Measurements from ENCODE around the gene NRP2. TPM values are rescaled to one million over a fixed set of nuclear protein-coding genes. Genes with fewer than 3 reads are reported as not detected.

Gene NRP2
- total and polyA plus RNA-seq, 4 experiments from 2014 or later, result 1.1 to 2.1 TPM; not detected in 2

DNA sequence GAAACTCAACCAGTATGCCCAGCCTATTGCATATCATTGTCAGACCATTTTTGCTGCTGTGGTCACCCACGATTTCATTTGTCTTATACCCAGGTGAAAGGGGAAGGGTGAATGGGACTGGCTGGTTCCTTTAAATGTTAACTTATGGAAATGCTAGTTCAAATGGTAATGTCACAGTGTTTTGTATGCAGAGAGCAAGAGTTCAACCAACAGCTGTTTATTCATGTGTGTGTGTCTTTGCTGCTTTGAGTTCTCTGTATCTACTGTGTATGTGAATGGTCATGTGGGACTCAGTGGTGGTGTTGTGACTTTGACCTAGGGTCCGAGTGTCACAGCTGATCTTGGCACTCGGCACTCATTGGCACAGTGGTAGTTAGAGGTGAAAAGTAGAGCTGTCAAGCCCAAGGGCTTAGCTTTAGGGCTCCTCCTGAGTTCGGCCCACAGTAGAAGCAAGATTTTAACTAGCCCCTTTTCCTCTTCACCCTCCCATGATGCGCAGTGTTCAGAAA, 114.6 kb downstream of the NRP2 start:
- H3K36me3 Mint-ChIP-seq, result no peaks in the 10 kb centered on the region
- H3K27ac Mint-ChIP-seq, result no peak overlapping the region
- ChIA-PET POLR2A (ENCODE audit: partially characterized antibody) (no interaction called here), CTCF (ENCODE audit: partially characterized antibody) (no interaction called here)
- Histone ChIP-seq H3K4me3 (ENCODE audit: low read length in 2 of 2) (no peak overlapping the region), H3K36me3 (ENCODE audit: insufficient read depth, low read length) (no peaks in the 10 kb centered on the region), H3K9me3 (ENCODE audit: control insufficient read depth in 1 of 2, low read length in 2 of 2) (no peaks in the 10 kb centered on the region), H3K27ac (ENCODE audit: low read depth, low read length) (no peak overlapping the region), H3K4me1 (ENCODE audit: insufficient read depth, low read length) (no peaks in the 10 kb centered on the region), H3K27me3 (ENCODE audit: insufficient read depth, low read length) (no peaks in the 10 kb centered on the region)
- no peak overlapping the region for H3K4me3 Mint-ChIP-seq
- H3K9me3 Mint-ChIP-seq, result peaks cover 0 to 4% (median 0%) of the 10 kb centered on the region in 8 donors
- H3K27me3 Mint-ChIP-seq, result peaks cover 3 to 8% of the 10 kb centered on the region in 2 donors
- DNase-seq, result no peak
- intact Hi-C loops (cut with micrococcal nuclease), result no loop called here
- H3K4me1 Mint-ChIP-seq, result no peaks in the 10 kb centered on the region

DNA sequence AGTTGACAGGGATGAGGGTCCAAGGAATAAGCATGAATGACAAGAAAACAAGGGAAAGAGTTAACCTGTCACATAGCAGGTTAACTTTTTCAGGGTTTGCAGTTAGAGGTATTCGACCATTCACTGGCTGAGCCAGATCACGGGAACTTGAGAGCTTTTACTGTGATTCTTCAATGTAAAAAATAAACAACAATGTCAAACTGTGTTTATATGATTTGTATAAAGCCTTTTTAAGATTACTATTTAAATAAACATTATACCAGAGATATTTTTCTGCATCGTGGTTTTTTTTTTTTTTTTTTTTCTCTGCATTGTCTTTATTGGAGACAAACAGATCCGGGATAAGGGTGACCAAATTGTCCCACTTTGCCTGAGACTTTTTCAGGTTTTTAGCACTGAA, 115.6 kb downstream of the NRP2 start:
- intact Hi-C loops (cut with micrococcal nuclease), result no loop called here
- no peaks in the 10 kb centered on the region for H3K36me3 ChIP-seq (ENCODE audit: insufficient read depth, low read length)
- Mint-ChIP-seq H3K27ac (no peak overlapping the region), H3K36me3 (no peaks in the 10 kb centered on the region), H3K27me3 (peaks cover 0 to 3% of the 10 kb centered on the region in 2 donors), H3K4me3 (no peak overlapping the region), H3K4me1 (no peaks in the 10 kb centered on the region), H3K9me3 (peaks cover 0 to 4% (median 0%) of the 10 kb centered on the region in 8 donors)
- DNase-seq, result no peak
- H3K9me3 ChIP-seq (ENCODE audit: control insufficient read depth in 1 of 2, low read length in 2 of 2), result no peaks in the 10 kb centered on the region
- POLR2A ChIA-PET (ENCODE audit: partially characterized antibody), result no interaction called here
- no peaks in the 10 kb centered on the region for H3K27me3 ChIP-seq (ENCODE audit: insufficient read depth, low read length)
- H3K4me3 ChIP-seq (ENCODE audit: low read length in 2 of 2), result no peak overlapping the region
- H3K27ac ChIP-seq (ENCODE audit: low read depth, low read length), result no peak overlapping the region
- H3K4me1 ChIP-seq (ENCODE audit: insufficient read depth, low read length), result no peaks in the 10 kb centered on the region
- CTCF ChIA-PET (ENCODE audit: partially characterized antibody), result interaction anchor here (0.7 kb wide), 1 partner anchor 1733 kb away, joined by 3 read pairs; no protein-coding TSS in a partner anchor

DNA sequence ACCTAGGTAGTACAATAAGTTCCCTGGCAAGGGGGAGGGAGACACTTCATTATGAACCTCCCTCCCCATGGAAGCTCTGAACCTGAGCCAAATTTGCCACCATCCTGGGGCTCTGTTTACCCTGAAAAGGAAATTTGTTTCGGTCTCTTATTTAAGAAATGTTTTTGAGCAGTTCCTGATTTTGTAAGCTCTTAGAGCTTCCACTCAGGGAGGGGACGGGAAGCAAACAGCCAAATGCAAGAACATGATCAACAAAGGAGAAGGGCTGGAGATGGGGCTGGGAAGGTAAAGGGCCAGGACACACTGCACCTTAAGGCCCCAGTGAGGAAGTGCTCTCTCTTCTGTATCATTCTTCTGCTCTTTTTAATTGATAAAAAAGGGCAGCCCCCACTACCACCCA, 117.9 kb downstream of the NRP2 start:
- Mint-ChIP-seq H3K27ac (no peak overlapping the region), H3K27me3 (peaks cover 0 to 2% of the 10 kb centered on the region in 2 donors), H3K36me3 (no peaks in the 10 kb centered on the region), H3K4me3 (no peak overlapping the region), H3K4me1 (no peaks in the 10 kb centered on the region), H3K9me3 (peaks cover 0 to 4% (median 0%) of the 10 kb centered on the region in 8 donors)
- no peaks in the 10 kb centered on the region for H3K27me3 ChIP-seq (ENCODE audit: insufficient read depth, low read length)
- H3K9me3 ChIP-seq (ENCODE audit: control insufficient read depth in 1 of 2, low read length in 2 of 2), result no peaks in the 10 kb centered on the region
- no peak overlapping the region for H3K27ac ChIP-seq (ENCODE audit: low read depth, low read length)
- no peaks in the 10 kb centered on the region for H3K36me3 ChIP-seq (ENCODE audit: insufficient read depth, low read length)
- H3K4me3 ChIP-seq (ENCODE audit: low read length in 2 of 2), result no peak overlapping the region
- ChIA-PET CTCF (ENCODE audit: partially characterized antibody) (interaction anchor here (1.2 kb wide), 1 partner anchor 16 kb away, joined by 4 read pairs; no protein-coding TSS in a partner anchor), POLR2A (ENCODE audit: partially characterized antibody) (no interaction called here)
- intact Hi-C loops (cut with micrococcal nuclease), result no loop called here
- H3K4me1 ChIP-seq (ENCODE audit: insufficient read depth, low read length), result no peaks in the 10 kb centered on the region
- DNase-seq, result no peak

DNA sequence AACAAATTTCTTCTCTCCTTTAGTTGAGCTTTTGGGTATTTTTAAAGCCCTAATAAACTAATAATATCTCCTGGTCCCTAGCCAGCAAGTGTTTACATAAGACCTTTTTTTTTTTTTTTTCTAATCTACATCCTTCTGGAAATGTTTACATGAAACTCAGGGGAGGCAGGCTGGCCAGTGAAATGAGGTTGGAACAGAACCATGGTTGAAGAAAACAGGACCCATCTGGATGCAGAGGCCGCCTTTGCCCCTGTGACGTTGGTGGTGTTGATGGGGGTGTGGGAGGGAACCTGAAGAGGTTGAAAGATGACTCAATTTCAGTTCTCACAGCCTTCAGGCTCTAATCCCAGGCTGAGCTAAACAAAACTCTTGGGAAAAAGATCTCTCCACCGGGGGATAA, 118.5 kb downstream of the NRP2 start:
- Histone ChIP-seq H3K27me3 (ENCODE audit: insufficient read depth, low read length) (no peaks in the 10 kb centered on the region), H3K9me3 (ENCODE audit: control insufficient read depth in 1 of 2, low read length in 2 of 2) (no peaks in the 10 kb centered on the region), H3K4me1 (ENCODE audit: insufficient read depth, low read length) (no peaks in the 10 kb centered on the region), H3K36me3 (ENCODE audit: insufficient read depth, low read length) (no peaks in the 10 kb centered on the region), H3K27ac (ENCODE audit: low read depth, low read length) (no peak overlapping the region), H3K4me3 (ENCODE audit: low read length in 2 of 2) (no peak overlapping the region)
- POLR2A ChIA-PET (ENCODE audit: partially characterized antibody), result no interaction called here
- peaks cover 0 to 4% (median 0%) of the 10 kb centered on the region in 8 donors for H3K9me3 Mint-ChIP-seq
- H3K27me3 Mint-ChIP-seq, result peaks cover 0 to 5% of the 10 kb centered on the region in 2 donors
- H3K4me3 Mint-ChIP-seq, result no peak overlapping the region
- no peaks in the 10 kb centered on the region for H3K36me3 Mint-ChIP-seq
- intact Hi-C loops (cut with micrococcal nuclease), result no loop called here
- H3K4me1 Mint-ChIP-seq, result no peaks in the 10 kb centered on the region
- CTCF ChIA-PET (ENCODE audit: partially characterized antibody), result interaction anchor here (1.1 to 1.2 kb wide), 2 partner anchors 16 to 24 kb away, joined by 3 to 4 read pairs; no protein-coding TSS in a partner anchor
- H3K27ac Mint-ChIP-seq, result no peak overlapping the region
- no peak for DNase-seq

DNA sequence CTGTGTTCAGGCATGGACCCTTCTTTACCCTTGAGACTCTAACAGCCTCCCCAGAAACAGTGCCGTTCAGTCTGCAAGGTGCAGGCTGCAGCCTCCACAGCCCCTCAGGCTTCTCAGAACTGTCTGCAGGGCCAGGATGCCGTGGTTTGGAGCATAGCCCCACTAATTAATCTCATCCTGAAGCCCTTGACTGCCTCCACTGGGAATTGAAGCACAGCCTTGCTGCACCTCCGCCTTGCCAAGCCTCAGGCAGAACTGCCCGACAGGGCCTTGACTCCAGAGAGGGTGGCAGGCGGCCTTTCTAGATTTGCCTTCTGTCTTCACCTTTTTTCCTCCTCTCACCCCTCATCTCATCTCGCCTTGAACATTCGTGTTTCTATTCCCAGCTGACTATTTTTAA, 119.8 kb downstream of the NRP2 start:
- Mint-ChIP-seq H3K27me3 (peaks cover 2 to 4% of the 10 kb centered on the region in 2 donors), H3K4me3 (no peak overlapping the region), H3K9me3 (peaks cover 0 to 4% (median 0%) of the 10 kb centered on the region in 8 donors), H3K27ac (no peak overlapping the region), H3K36me3 (no peaks in the 10 kb centered on the region), H3K4me1 (no peaks in the 10 kb centered on the region)
- Histone ChIP-seq H3K27ac (ENCODE audit: low read depth, low read length) (no peak overlapping the region), H3K27me3 (ENCODE audit: insufficient read depth, low read length) (no peaks in the 10 kb centered on the region), H3K36me3 (ENCODE audit: insufficient read depth, low read length) (no peaks in the 10 kb centered on the region), H3K4me3 (ENCODE audit: low read length in 2 of 2) (no peak overlapping the region), H3K9me3 (ENCODE audit: control insufficient read depth in 1 of 2, low read length in 2 of 2) (no peaks in the 10 kb centered on the region), H3K4me1 (ENCODE audit: insufficient read depth, low read length) (no peaks in the 10 kb centered on the region)
- POLR2A ChIA-PET (ENCODE audit: partially characterized antibody), result no interaction called here
- DNase-seq, result no peak
- intact Hi-C loops (cut with micrococcal nuclease), result no loop called here
- CTCF ChIA-PET (ENCODE audit: partially characterized antibody), result no interaction called here

DNA sequence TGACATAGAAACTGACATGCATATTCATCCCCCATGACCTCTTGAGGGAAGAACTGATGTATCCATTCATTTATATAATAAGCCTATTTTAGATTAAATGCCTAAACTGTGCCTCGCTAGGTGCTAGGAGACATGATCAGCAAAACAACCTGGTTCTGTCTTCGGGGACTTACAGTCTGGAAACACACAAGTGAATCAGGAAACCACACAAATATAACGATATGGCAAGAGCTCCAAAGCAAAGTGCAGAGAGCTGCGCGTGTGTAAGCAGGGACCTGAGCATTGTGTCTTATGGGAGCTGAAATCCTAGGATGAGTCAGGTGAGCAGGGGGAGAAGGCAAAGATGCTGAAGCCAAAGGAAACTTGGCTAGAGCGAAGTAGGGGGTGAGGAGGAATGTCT, 120.6 kb downstream of the NRP2 start:
- Histone ChIP-seq H3K36me3 (ENCODE audit: insufficient read depth, low read length) (no peaks in the 10 kb centered on the region), H3K27me3 (ENCODE audit: insufficient read depth, low read length) (no peaks in the 10 kb centered on the region), H3K27ac (ENCODE audit: low read depth, low read length) (no peak overlapping the region), H3K9me3 (ENCODE audit: control insufficient read depth in 1 of 2, low read length in 2 of 2) (no peaks in the 10 kb centered on the region), H3K4me1 (ENCODE audit: insufficient read depth, low read length) (no peaks in the 10 kb centered on the region), H3K4me3 (ENCODE audit: low read length in 2 of 2) (no peak overlapping the region)
- Mint-ChIP-seq H3K4me3 (no peak overlapping the region), H3K9me3 (peaks cover 0 to 4% (median 0%) of the 10 kb centered on the region in 8 donors), H3K27me3 (peaks cover 2 to 4% of the 10 kb centered on the region in 2 donors), H3K4me1 (no peaks in the 10 kb centered on the region), H3K36me3 (no peaks in the 10 kb centered on the region), H3K27ac (no peak overlapping the region)
- ChIA-PET CTCF (ENCODE audit: partially characterized antibody) (no interaction called here), POLR2A (ENCODE audit: partially characterized antibody) (no interaction called here)
- intact Hi-C loops (cut with micrococcal nuclease), result no loop called here
- DNase-seq, result no peak

DNA sequence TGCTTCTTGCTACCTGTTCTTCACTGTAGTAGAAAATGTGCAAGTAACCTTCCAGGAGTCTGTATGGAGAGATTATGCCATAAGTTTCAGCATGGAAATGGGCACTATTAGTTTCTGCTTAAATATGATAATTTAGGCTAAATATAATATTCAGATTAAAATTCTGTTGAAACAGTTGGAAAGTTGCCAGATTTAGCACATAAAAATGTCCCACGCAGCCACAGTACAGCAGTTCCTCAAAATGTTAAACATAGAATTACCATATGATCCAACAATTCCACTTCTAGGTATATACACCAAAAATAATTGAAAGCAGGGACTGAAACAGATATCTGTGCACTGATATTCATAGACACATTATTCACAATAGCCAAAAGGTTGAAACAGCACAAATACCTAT, 121.2 kb downstream of the NRP2 start:
- CTCF ChIA-PET (ENCODE audit: partially characterized antibody), result no interaction called here
- H3K36me3 Mint-ChIP-seq, result no peaks in the 10 kb centered on the region

DNA sequence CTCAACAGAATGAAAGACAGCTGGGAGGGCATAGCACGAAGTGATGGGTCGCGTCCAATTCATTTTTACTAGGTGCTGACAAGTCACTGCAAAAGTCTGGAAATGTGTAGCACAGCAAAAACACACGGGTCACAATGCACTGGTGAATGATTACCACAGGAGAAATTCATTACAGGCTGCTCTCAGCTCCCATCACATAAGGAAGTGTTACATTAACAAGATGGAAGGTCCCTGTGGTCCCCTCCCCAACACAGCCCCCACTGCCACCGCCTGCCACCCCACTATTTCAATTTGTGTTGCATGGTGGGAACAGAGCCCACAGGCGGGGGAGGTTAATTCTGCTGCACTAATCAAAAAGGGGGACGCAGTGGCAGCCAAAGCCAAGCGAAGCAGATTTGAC, 122.8 kb downstream of the NRP2 start:
- no peaks in the 10 kb centered on the region for H3K36me3 Mint-ChIP-seq
- POLR2A ChIA-PET (ENCODE audit: partially characterized antibody), result no interaction called here
- no peak overlapping the region for H3K4me3 Mint-ChIP-seq
- Histone ChIP-seq H3K9me3 (ENCODE audit: control insufficient read depth in 1 of 2, low read length in 2 of 2) (no peaks in the 10 kb centered on the region), H3K27ac (ENCODE audit: low read depth, low read length) (no peak overlapping the region), H3K4me1 (ENCODE audit: insufficient read depth, low read length) (no peaks in the 10 kb centered on the region), H3K36me3 (ENCODE audit: insufficient read depth, low read length) (no peaks in the 10 kb centered on the region), H3K4me3 (ENCODE audit: low read length in 2 of 2) (no peak overlapping the region), H3K27me3 (ENCODE audit: insufficient read depth, low read length) (no peaks in the 10 kb centered on the region)
- H3K27me3 Mint-ChIP-seq, result peaks cover 2 to 4% of the 10 kb centered on the region in 2 donors
- no peaks in the 10 kb centered on the region for H3K4me1 Mint-ChIP-seq
- CTCF ChIA-PET (ENCODE audit: partially characterized antibody), result no interaction called here
- intact Hi-C loops (cut with micrococcal nuclease), result no loop called here
- no peaks in the 10 kb centered on the region for H3K9me3 Mint-ChIP-seq
- DNase-seq, result no peak
- no peak overlapping the region for H3K27ac Mint-ChIP-seq

More for the DNA sequence above, 121.2 kb downstream of the NRP2 start:
- POLR2A ChIA-PET (ENCODE audit: partially characterized antibody), result no interaction called here
- Histone ChIP-seq H3K36me3 (ENCODE audit: insufficient read depth, low read length) (no peaks in the 10 kb centered on the region), H3K4me3 (ENCODE audit: low read length in 2 of 2) (no peak overlapping the region), H3K27ac (ENCODE audit: low read depth, low read length) (no peak overlapping the region), H3K27me3 (ENCODE audit: insufficient read depth, low read length) (no peaks in the 10 kb centered on the region), H3K9me3 (ENCODE audit: control insufficient read depth in 1 of 2, low read length in 2 of 2) (no peaks in the 10 kb centered on the region), H3K4me1 (ENCODE audit: insufficient read depth, low read length) (no peaks in the 10 kb centered on the region)
- intact Hi-C loops (cut with micrococcal nuclease), result no loop called here
- Mint-ChIP-seq H3K27ac (no peak overlapping the region), H3K4me3 (no peak overlapping the region), H3K27me3 (peaks cover 2 to 4% of the 10 kb centered on the region in 2 donors), H3K9me3 (peaks cover 0 to 2% (median 0%) of the 10 kb centered on the region in 8 donors), H3K4me1 (no peaks in the 10 kb centered on the region)
- DNase-seq, result no peak
